OCI-LY7 (cell line): ENCODE measurements around the gene SGTA. TPM values are rescaled to one million over a fixed set of nuclear protein-coding genes. Genes with fewer than 3 reads are reported as not detected.

Experiments used
- BruUV-seq: library from RNA; stranded (reverse); fragments of 400-500 nt; replicated peaks from 2 replicates; lab custom pipeline; 2021; lab: Mats Ljungman, UMichigan
- CTCF ChIA-PET: fragments of 300-600 bp; sonication (Branson Sonifier 250); formaldehyde crosslinking; loops from one replicate; lab custom pipeline; 2022; ENCODE audit warnings: antibody characterized with exemption; ENCODE audit not compliant: unreplicated experiment; lab: Charles Lee
- POLR2A ChIA-PET: fragments of 300-600 bp; sonication (Branson Sonifier 250); formaldehyde crosslinking; loops from one replicate; lab custom pipeline; 2022; ENCODE audit warnings: antibody characterized with exemption; lab: Charles Lee
- DNase-seq: peaks from one replicate; pipeline ENCODE4 v3.0.0-alpha.2; 2015; ENCODE audit warnings: low spot score
- H2AFZ ChIP-seq: fragments of 200-600 bp; sonication (generic), shearing (Covaris generic); 2 replicates; pipeline ENCODE4 v1.6.1; 2014; ENCODE audit warnings: mild to moderate bottlenecking, antibody characterized with exemption, low read length, moderate library complexity
- H3K27ac ChIP-seq: fragments of 200-600 bp; sonication (generic); 2 replicates; pipeline ENCODE4 v1.5.1; 2014; ENCODE audit warnings: mixed run types, low read depth, mild to moderate bottlenecking, moderate library complexity, low read length, inconsistent platforms; ENCODE audit not compliant: poor library complexity, severe bottlenecking
- H3K36me3 ChIP-seq: fragments of 200-600 bp; sonication (generic); 2 replicates; pipeline ENCODE4 v1.6.1; 2014; ENCODE audit warnings: mild to moderate bottlenecking, antibody characterized with exemption, low read length, moderate library complexity, mixed read lengths; ENCODE audit not compliant: insufficient read depth
- H3K4me1 ChIP-seq: fragments of 200-600 bp; sonication (generic); 2 replicates; pipeline ENCODE4 v1.5.1; 2014; ENCODE audit warnings: mild to moderate bottlenecking, low read length; ENCODE audit not compliant: insufficient read depth, poor library complexity, severe bottlenecking
- H3K4me2 ChIP-seq: fragments of 200-600 bp; sonication (generic); 2 replicates; pipeline ENCODE4 v1.6.1; 2014; ENCODE audit warnings: mild to moderate bottlenecking, low read length
- H3K4me3 ChIP-seq: fragments of 200-600 bp; sonication (generic); 2 replicates; pipeline ENCODE4 v1.5.1; 2014; ENCODE audit warnings: mild to moderate bottlenecking, low read depth, low read length; ENCODE audit not compliant: poor library complexity, severe bottlenecking
- H3K79me2 ChIP-seq: fragments of 200-600 bp; sonication (generic); 2 replicates; pipeline ENCODE4 v1.6.1; 2016; ENCODE audit warnings: low read depth, mild to moderate bottlenecking, low read length, moderate library complexity, mixed read lengths; ENCODE audit not compliant: insufficient read depth
- H3K9me2 ChIP-seq: fragments of 200-600 bp; sonication (generic); 2 replicates; pipeline ENCODE4 v1.6.1; 2016; ENCODE audit warnings: mild to moderate bottlenecking, low read length, mixed read lengths; ENCODE audit not compliant: insufficient read depth
- H3K9me3 ChIP-seq: fragments of 200-600 bp; sonication (generic); 2 replicates; pipeline ENCODE4 v1.6.1; 2014; ENCODE audit warnings: mild to moderate bottlenecking, mixed run types, low read length, mixed read lengths
- H4K20me1 ChIP-seq: fragments of 200-600 bp; sonication (generic); 2 replicates; pipeline ENCODE4 v1.6.1; 2014; ENCODE audit warnings: mild to moderate bottlenecking, antibody characterized with exemption, low read length, moderate library complexity, mixed read lengths; ENCODE audit not compliant: insufficient read depth
- EZH2phosphoT487 ChIP-seq: fragments of 200-600 bp; sonication (generic); IDR thresholded peaks from 2 replicates; pipeline ENCODE4 v1.6.1; 2018; ENCODE audit warnings: low read depth, borderline replicate concordance, mild to moderate bottlenecking, mixed run types, antibody characterized with exemption, low read length, moderate library complexity, mixed read lengths
- intact Hi-C: fragments of 100-400 bp; cut with micrococcal nuclease; formaldehyde crosslinking; loops from one replicate; pipeline ENCODE4 v1.10.0; 2022; ENCODE audit not compliant: unreplicated experiment
- total RNA-seq, 2 experiments: library from RNA; depleted of rRNA in 1 of 2; stranded (reverse); fragments of >200 nt in 1 of 2; shearing (Covaris generic) in 1 of 2; gene quantifications; 2 replicates each; pipeline ENCODE4 v1.2.3, GENCODE V29; 2014 to 2022
- TF ChIP-seq, protein P1 (sequence below): fragments of 200-600 bp; sonication (generic); conservative IDR thresholded peaks from 2 replicates; pipeline ENCODE4 v1.5.1; 2014; ENCODE audit warnings: mild to moderate bottlenecking, antibody characterized with exemption, low read length, moderate library complexity, mixed read lengths

SGTA gene
- total RNA-seq, 2 experiments from 2014 or later = 68.2 to 82.4 TPM

DNA sequence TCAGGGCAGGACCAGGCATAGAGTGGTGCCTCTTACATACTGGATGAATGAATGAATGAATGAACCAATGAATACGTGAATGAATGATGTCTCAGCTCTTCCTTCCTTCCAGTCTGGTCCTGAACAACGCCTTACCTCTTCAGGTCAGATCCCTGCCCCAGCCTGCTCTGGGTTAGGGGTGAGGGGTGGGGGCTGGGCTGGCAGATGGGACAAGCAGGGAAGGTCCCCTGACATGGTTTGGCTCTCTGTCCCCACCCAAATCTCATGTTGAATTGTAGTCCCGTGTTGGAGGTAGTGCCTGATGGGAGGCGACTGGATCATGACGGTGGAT, 71.2 kb downstream of the SGTA start:
- Histone ChIP-seq H3K4me3 (no peak overlapping the region), H3K79me2 (no peaks in the 10 kb centered on the region), H3K9me2 (no peaks in the 10 kb centered on the region), H3K36me3 (no peaks in the 10 kb centered on the region), H3K27ac (no peak overlapping the region), H4K20me1 (no peaks in the 10 kb centered on the region), H2AFZ (no peak overlapping the region), H3K4me1 (peaks cover 26% of the 10 kb centered on the region), H3K9me3 (0 out of 2 replicates have a peak, but pooled peaks cover 7% of the 10 kb centered on the region), H3K4me2 (no peak overlapping the region)
- POLR2A ChIA-PET = no interaction called here
- TF ChIP-seq, protein P1, sequence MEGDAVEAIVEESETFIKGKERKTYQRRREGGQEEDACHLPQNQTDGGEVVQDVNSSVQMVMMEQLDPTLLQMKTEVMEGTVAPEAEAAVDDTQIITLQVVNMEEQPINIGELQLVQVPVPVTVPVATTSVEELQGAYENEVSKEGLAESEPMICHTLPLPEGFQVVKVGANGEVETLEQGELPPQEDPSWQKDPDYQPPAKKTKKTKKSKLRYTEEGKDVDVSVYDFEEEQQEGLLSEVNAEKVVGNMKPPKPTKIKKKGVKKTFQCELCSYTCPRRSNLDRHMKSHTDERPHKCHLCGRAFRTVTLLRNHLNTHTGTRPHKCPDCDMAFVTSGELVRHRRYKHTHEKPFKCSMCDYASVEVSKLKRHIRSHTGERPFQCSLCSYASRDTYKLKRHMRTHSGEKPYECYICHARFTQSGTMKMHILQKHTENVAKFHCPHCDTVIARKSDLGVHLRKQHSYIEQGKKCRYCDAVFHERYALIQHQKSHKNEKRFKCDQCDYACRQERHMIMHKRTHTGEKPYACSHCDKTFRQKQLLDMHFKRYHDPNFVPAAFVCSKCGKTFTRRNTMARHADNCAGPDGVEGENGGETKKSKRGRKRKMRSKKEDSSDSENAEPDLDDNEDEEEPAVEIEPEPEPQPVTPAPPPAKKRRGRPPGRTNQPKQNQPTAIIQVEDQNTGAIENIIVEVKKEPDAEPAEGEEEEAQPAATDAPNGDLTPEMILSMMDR = no peak
- no peak for TF ChIP-seq EZH2phosphoT487
- no peak for DNase-seq
- intact Hi-C loops = no loop called here
- CTCF ChIA-PET = interaction anchor here (0.6 kb wide), 1 partner anchor 171 kb away, joined by 10 read pairs; no protein-coding TSS in a partner anchor
- no TSS peak for BruUV-seq

DNA sequence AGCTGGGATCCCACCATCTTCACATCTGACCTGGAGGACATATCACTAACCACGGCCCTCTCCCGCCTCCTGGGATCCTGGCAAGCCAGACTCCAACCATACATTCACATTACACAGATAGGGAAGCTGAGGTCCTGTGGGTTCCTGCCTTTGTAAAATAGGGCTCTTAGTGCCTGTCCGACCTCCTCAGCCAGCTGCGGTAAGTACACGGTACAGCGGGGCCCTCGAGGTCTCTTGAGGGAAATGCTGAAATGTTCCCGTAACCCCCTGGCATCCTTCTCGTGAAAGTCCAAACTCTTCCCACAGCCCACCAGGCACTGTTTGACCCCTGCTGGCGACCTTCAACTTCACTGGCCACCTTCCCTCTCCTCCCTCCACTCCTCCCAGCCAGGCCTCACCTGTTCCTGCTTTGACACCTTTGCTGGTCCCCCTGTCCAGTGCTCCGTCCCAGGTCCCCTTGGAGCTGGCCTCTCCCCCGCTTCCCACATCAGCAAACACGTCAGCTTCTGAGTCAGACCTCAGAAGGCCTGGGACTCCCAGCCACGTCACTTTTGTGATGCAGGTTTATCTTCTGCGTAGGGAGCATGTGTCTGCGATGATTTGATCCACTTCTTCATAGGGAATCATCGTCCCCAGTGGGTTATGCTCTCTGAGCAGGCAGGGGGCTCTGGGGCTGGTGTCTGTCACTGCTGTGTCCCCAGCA, 71.8 kb downstream of the SGTA start:
- ChIA-PET CTCF (interaction anchor here (0.7 kb wide), 1 partner anchor 16 kb away, joined by 4 read pairs; no protein-coding TSS in a partner anchor), POLR2A (interaction anchor here (0.6 kb wide), 2 partner anchors 254 to 355 kb away, joined by 3 read pairs; partner anchors contain the start of gene LMNB2)
- Histone ChIP-seq H2AFZ (peak overlapping the region; percentile 52; the same call in 1 of the 2 replicates), H3K4me1 (peaks cover 26% of the 10 kb centered on the region), H3K9me3 (0 out of 2 replicates have a peak, but pooled peaks cover 7% of the 10 kb centered on the region), H3K79me2 (no peaks in the 10 kb centered on the region), H3K9me2 (no peaks in the 10 kb centered on the region), H4K20me1 (no peaks in the 10 kb centered on the region), H3K27ac (peak overlapping the region; percentile 61), H3K36me3 (no peaks in the 10 kb centered on the region), H3K4me3 (peak overlapping the region; percentile 34), H3K4me2 (peak overlapping the region; percentile 62)
- TF ChIP-seq, protein P1 = no peak
- TF ChIP-seq EZH2phosphoT487 = no peak
- peak; percentile 48 for DNase-seq
- intact Hi-C loops = no loop called here
- no TSS peak for BruUV-seq

DNA sequence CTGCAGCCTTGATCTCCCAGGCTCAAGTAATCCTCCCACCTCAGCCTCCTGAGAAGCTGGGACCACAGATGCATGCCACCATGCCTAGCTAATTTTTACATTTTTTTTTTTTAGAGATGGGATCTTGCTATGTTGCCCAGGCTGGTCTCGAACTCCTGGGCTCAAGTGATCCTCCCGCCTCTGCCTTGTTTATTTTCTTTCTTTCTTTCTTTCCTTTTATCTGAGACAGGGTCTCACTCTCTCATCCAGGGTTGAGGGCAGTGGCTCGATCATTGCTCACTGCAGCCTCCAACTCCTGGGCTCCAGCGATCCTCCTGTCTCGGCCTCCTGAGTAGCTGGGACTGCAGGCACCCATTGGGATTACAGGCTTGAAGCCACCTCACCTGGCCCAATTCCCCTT, 76.8 kb downstream of the SGTA start:
- Histone ChIP-seq H3K4me1 (peaks cover 32% of the 10 kb centered on the region), H3K9me2 (no peaks in the 10 kb centered on the region), H3K4me3 (no peak overlapping the region), H3K4me2 (no peak overlapping the region), H4K20me1 (peaks cover 4% of the 10 kb centered on the region; the same call in 1 of the 2 replicates), H3K27ac (no peak overlapping the region), H3K36me3 (no peaks in the 10 kb centered on the region), H3K9me3 (no peaks in the 10 kb centered on the region), H2AFZ (no peak overlapping the region), H3K79me2 (no peaks in the 10 kb centered on the region)
- BruUV-seq = no TSS peak
- TF ChIP-seq, protein P1 = no peak
- no peak for TF ChIP-seq EZH2phosphoT487
- CTCF ChIA-PET = no interaction called here
- POLR2A ChIA-PET = no interaction called here
- intact Hi-C loops = no loop called here
- no peak for DNase-seq
